IPS-18c (cell line): ENCODE data around the gene GPD1.

Source experiments
- H3K4me3 ChIP-seq: 2 replicates; pipeline ENCODE4 v1.7.0; 2013; ENCODE audit warnings: low read depth, mild to moderate bottlenecking, low read length, moderate library complexity; ENCODE audit not compliant: insufficient read depth
- H3K9me3 ChIP-seq: one replicate; pipeline ENCODE4 v1.6.1; 2013; ENCODE audit warnings: mild to moderate bottlenecking, low read length, moderate library complexity; ENCODE audit not compliant: control insufficient read depth, insufficient read depth

The GPD1 gene

DNA sequence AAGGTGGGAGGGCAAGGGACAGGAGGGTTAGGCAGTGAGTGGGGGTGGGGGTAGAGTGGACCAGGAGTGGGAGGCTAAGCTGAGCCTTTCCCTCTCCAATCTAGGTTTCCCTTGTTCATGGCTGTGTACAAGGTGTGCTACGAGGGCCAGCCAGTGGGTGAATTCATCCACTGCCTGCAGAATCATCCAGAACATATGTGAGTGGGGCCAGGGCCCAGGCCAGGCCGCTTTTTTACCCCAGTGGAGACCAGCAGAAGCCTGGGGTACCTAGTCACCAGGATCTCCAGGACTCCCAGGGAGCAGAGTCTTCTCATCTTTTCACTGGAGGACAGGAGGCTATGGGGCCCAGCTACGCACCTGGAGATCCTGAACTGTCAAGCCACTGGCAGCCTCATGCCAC lies 5.5 kb downstream of the GPD1 start:
- H3K9me3 ChIP-seq: no peaks in the 10 kb centered on the region
- H3K4me3 ChIP-seq: no peak overlapping the region

DNA sequence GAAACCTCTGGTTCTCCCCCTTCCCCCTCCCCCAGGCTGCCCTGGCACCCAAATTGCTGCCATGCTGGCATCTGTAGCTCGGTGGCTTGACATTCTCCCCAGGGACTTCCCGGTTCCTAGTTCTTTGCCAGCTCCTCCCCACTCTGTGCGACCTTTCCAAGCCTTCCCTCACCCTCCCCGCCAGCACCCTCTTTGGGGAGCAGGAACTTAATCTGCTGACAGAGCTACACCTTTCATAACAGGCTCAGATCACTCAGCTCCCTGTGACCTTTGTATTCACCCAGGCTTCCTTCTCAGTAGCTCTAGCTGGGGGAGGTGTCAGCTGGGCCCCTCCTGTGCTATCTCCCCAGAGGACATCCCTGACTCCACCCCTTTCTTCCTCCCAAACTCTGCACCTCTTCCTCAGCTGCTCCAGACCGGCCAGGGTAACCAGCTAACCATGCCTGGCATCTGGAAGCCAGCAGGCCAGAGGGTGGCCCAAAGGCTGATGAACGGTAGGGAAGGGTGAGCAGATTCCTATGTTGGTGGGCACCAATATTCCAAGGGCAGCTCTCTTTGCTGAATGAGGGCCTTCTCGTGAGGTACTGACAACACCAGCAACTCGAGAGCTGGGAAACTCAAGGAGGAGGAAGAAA lies 6.4 kb downstream of the GPD1 start:
- H3K9me3 ChIP-seq: no peaks in the 10 kb centered on the region
- no peak overlapping the region for H3K4me3 ChIP-seq

DNA sequence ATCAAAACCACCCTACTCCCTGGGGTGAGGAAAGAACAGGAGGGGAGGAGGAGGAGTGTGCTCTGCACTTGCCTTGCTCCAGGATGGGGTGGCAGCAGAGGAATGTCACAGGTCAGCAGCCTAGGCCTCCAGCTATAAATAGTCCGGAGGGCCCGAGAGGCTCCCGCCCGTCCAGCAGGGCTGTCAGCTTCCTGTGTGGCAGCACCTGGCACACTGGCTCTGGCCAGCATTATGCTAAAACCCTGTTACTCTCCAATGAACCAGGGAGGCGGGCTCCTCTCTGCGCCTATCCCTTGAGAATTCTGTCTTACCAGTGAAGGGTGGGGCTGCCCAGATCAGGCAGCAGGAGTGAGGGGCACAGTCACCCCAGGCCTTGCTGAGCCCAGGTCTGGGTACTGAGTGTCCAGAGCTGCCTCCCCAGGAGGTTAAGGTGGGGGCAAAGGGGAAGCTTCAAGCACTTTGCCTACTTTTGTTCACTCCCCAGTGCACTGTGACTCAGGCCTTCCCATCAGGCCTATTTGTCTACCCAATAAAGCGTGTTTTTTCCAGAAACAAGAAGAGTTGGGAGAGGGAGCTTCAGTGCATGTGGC lies 7.0 kb downstream of the GPD1 start:
- Histone ChIP-seq H3K9me3 (no peaks in the 10 kb centered on the region), H3K4me3 (peak overlapping the region; percentile 11)

GRCh38 chr12:50111395-50111692 lies 7.5 kb downstream of the GPD1 start:
- Histone ChIP-seq H3K9me3 (no peaks in the 10 kb centered on the region), H3K4me3 (peak overlapping the region; percentile 40)

DNA sequence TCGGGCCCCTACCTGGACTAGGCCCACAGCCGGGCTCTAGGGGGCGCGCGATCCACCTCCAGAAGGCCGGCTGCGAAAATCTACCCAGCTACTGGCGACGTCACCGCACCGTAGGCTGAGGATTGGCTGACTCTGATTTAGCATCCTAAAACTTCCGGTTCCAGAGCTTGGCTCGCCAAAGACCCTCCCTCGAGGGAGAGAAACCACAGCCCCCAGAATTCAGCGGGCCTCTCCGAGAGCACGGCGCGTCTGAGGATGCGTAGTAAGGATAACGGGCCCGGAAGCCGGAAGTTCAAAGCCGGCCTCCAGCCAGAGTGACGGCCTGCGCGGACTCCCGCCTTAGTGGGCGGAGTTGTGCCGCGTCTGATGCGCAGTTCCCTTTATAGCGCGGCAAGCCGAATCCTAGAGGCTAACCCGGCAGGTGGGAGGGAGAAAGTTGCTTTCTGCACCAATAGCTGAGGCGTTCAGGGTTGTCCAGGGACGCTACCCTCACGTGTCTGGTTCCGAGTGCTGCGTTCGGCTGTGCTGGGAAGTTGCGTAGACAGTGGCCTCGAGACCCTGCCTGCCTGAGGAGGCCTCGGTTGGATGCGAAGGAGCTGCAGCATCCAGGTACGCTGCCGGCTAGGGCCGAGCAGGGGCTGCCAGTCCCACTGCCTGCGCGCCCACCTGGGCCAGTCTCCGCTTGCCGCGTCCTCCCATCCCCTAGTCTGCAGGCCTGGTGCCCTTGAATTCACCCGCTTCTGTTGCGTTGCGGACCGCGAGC lies 8.1 kb downstream of the GPD1 start, which contains the start of gene COX14:
COX14 (plus strand) TSS at position 544 of the 763 bp plus-strand sequence. CDS start 7,808 bp downstream, outside the sequence.
- Histone ChIP-seq H3K9me3 (no peaks in the 10 kb centered on the region), H3K4me3 (peak within 1 kb of the TSS; percentile 84)

DNA sequence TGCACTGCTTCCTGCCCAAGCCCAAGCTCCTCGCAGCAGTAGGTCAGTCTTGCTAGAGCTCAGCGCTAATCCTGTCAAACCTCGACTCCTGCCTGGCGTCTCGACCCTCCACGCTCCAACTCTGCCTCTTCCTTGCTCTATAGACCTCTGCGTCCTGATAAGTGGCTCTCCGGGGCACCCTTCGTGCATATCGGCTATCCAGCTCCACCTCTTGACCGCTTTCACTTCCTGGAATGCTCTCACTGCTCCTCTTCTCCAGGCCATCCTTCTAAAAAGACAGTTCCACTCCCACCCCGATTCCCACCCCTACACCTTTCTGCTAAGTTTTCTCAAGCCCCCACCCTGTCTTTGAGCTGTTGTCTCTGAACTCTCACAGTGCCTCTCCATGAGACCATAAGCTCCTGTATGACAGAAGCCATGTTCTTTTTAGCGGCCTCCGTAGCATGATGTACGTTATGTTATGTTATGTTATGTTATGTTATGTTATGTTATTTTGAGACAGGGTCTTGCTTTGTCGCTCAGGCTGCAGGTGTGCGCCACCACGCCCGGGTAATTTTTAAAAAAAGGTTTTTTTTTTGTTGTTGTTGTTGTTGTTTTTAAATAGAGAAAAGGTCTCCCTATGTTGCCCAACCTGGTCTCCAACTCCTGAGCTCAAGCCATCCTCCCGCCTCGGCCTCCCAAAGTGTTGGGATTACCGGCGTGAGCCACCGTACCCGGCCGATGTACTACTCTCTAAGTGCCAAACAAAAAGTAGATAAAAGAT lies 8.8 kb downstream of the GPD1 start:
- peak overlapping the region; percentile 84 for H3K4me3 ChIP-seq
- H3K9me3 ChIP-seq: no peaks in the 10 kb centered on the region

DNA sequence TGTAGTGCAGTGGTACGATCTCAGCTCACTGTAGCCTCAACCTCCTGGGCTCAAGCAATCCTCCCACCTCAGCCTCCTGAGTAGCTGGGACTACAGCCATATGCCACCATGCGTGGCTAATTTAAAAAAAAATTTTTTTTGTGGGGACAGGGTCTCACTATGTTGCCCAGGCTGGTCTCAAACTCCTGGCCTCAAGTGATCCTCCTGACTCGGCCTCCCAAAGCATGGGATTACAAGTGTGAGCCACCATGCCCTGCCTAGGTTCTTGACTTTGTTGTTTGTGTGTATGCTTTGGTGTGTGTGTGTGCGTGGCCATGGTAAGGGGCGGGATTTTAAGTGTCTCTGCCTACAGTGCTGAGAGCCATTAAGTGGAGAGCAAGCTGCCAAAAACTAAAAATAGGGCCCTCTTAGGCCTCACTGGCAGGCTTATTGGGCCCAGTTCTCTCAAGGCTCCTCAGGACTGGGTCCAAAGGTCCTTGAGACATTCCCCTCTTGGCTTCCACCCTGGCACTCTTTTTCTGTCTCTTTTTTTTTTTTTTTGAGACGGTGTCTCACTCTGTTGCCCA lies 13.3 kb downstream of the GPD1 start:
- no peaks in the 10 kb centered on the region for H3K9me3 ChIP-seq

GRCh38 chr12:50119387-50119786 lies 15.6 kb downstream of the GPD1 start:
- no peak overlapping the region for H3K4me3 ChIP-seq
- no peaks in the 10 kb centered on the region for H3K9me3 ChIP-seq

More for the DNA sequence above, 13.3 kb downstream of the GPD1 start:
- H3K4me3 ChIP-seq: no peak overlapping the region

DNA sequence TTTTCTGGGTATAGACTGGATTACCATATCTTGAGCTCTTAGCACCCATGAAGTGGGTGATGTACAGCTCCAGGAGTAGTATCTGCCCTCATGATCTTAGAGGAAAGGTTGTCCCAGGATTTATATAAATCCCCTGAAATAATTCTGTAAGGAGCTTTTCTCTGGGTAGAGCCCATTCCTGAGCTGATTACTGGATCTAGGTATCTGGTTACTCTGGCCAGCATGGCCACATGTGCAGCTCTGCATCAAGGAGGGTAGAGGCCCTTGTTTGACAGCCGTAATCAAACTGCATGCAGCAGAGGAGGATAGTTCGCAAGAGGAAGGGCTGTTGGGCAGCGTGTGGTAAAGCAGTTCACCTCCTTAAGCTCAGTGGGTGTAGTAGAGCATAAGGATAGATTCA lies 16.7 kb downstream of the GPD1 start:
- no peak overlapping the region for H3K4me3 ChIP-seq
- H3K9me3 ChIP-seq: no peaks in the 10 kb centered on the region

GRCh38 chr12:50120953-50121352 lies 17.1 kb downstream of the GPD1 start:
- Histone ChIP-seq H3K4me3 (no peak overlapping the region), H3K9me3 (no peaks in the 10 kb centered on the region)

GRCh38 chr12:50121641-50122040 lies 17.8 kb downstream of the GPD1 start:
- H3K4me3 ChIP-seq: no peak overlapping the region
- H3K9me3 ChIP-seq: no peaks in the 10 kb centered on the region

- no peaks in the 10 kb centered on the region for H3K9me3 ChIP-seq
- no peak overlapping the region for H3K4me3 ChIP-seq
Observed at GRCh38 chr12:50123203-50123602, 19.4 kb downstream of the GPD1 start.

DNA sequence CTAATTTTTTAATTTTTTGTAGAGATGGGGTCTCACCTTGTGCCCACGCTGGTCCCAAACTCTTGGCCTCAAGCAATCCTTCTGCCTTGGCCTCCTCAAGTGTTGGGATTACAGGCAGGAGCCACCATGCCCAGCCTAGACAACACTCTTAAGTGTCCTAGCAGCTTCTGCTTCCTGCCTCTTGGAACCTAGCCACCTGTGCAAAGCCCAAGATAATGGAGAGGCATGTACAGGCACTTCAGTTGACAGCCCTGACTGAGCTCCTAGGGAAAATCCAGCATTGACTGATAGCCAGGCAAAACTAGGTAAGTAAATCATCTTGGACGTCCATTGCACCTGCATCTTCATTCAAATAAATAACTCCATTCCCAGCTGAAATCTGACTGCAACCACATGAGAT lies 23.7 kb downstream of the GPD1 start:
- Histone ChIP-seq H3K4me3 (no peak overlapping the region), H3K9me3 (no peaks in the 10 kb centered on the region)

GRCh38 chr12:50129290-50129689 lies 25.5 kb downstream of the GPD1 start:
- Histone ChIP-seq H3K9me3 (no peaks in the 10 kb centered on the region), H3K4me3 (no peak overlapping the region)

DNA sequence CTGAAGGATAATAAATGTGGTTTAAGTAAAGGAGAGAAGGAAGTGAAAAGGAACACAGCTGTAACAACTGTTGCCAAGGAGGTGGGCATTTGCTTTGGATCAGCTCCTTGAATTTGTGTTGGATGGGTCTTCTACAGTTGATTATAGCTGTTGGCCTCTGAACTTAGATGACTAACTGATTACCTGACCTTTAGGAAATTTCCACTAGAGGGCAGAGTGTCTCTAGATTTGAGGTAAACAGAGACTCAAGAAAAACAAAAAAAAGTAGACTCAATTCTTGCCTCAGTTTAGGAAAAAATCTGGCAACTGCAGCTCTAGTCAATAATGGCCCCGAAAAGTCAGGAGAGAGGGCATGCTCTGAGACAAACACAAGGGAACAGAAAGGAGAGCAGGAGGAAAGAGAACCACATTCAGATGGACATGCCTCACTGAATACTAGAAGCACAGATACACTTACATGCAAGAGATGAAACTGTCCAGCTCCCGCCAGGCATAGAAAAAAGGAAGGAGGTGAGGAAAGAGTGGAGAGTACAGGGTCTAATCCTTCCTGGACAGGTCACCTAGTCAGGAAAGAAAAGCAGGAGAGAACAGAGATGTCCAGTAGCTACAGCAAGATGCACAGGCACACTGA lies 28.8 kb downstream of the GPD1 start:
- Histone ChIP-seq H3K4me3 (no peak overlapping the region), H3K9me3 (no peaks in the 10 kb centered on the region)

DNA sequence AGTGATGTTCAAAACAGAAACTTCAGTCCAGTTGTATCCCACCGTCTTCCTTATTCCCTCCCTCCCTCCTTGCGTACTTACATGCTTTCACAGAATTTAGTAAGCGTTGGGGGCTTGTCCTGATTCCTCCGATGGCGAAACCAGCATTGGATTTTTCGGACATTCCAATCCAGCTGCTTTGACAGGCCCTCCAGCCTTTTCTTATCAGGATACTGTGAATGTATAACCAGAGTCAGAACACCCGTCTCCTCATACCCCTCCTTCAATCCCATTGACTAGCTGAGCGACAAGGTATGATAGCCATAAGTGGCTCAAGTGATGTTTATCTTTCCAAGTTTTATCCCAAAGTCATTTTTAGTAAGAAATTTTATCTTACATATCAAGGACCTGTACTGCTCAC lies 39.2 kb downstream of the GPD1 start:
- H3K9me3 ChIP-seq: no peaks in the 10 kb centered on the region
- no peak overlapping the region for H3K4me3 ChIP-seq

DNA sequence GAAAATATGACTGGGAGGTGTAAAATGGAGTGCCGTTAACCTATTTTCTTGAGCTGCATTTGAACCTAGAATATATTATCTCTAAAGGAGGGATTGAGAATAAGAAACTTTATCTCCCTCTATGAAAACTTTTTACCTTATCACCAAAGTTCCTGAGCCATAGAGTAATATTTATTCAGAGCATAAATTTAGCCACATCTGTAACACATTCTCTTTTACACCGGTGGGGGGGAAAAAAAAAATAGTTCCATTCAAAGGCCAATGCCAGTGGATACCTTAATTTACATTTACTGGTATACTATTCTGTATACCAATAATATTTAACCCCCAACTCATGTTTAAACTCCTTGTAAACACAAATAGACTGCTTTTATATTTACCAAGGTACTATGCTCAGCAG lies 41.6 kb downstream of the GPD1 start:
- Histone ChIP-seq H3K4me3 (no peak overlapping the region), H3K9me3 (no peaks in the 10 kb centered on the region)
